HepG2 (cell line): Measurements from ENCODE around the gene SYN1. TPM values are rescaled to one million over a fixed set of nuclear protein-coding genes. Genes with fewer than 3 reads are reported as not detected.

Experiments used
- ATAC-seq: fragments of 200-7000 bp; cut with Tn5 transposase; 3 replicates; pipeline ENCODE4 v1.9.1; 2020; ENCODE audit warnings: mild to moderate bottlenecking, moderate library complexity
- Bru-seq: library from RNA; stranded (reverse); fragments of 400-500 nt; gene quantifications from one replicate; lab custom pipeline; 2021; lab: Mats Ljungman, UMichigan
- BruChase-seq, 2 experiments: library from RNA; stranded (reverse); fragments of 400-500 nt; gene quantifications; one replicate each; lab custom pipeline; 2021; lab: Mats Ljungman, UMichigan
- BruUV-seq: library from RNA; stranded (reverse); fragments of 400-500 nt; replicated peaks from 2 replicates; lab custom pipeline; 2021; lab: Mats Ljungman, UMichigan
- CTCF ChIA-PET: fragments of 300-600 bp; formaldehyde crosslinking; extraction: SDS; loops from one replicate; lab custom pipeline; 2021; ENCODE audit warnings: low total read pairs, inconsistent platforms, low intra/inter-chr PET ratio; lab: Yijun Ruan, JAX
- POLR2A ChIA-PET: fragments of 350-600 bp; sonication (Branson Sonifier 250); formaldehyde crosslinking; loops from one replicate; lab custom pipeline; 2020; ENCODE audit warnings: antibody characterized with exemption, inconsistent platforms; lab: Yijun Ruan, JAX
- DNase-seq: peaks from one replicate; pipeline ENCODE4 v3.0.0-alpha.2; 2015; ENCODE audit warnings: low spot score
- FAIRE-seq: peaks from 3 replicates; lab custom pipeline; 2011; peaks lifted over from hg19 to GRCh38; lab: Jason Lieb, UNC
- H2AFZ ChIP-seq: one replicate; pipeline ENCODE4 v1.6.1; 2011; ENCODE audit warnings: low read length, inconsistent platforms
- H3K27ac ChIP-seq: fragments of 300-600 bp; 3 replicates; pipeline ENCODE4 v1.8.0; 2011; ENCODE audit warnings: mixed run types, mild to moderate bottlenecking, mixed read lengths, low read length, inconsistent platforms; ENCODE audit not compliant: insufficient read depth; ENCODE audit errors: extremely low read length
- H3K27me3 ChIP-seq, 2 experiments: fragments of 200-600 bp in 1 of 2; 2 replicates in 1 of 2; 3 replicates in 1 of 2; pipeline versions ENCODE4 v1.6.0 to v1.8.0; 2011; ENCODE audit warnings: low read length in 2 of 2, mild to moderate bottlenecking in 2 of 2, moderate library complexity in 2 of 2, inconsistent platforms in 1 of 2; ENCODE audit not compliant: insufficient read depth in 2 of 2, control insufficient read depth in 1 of 2
- H3K36me3 ChIP-seq, 2 experiments: fragments of 200-600 bp in 1 of 2; replicated peaks in 1 of 2; 2 replicates in 1 of 2; 3 replicates in 1 of 2; pipeline versions ENCODE4 v1.5.1 to v1.8.0; 2011; ENCODE audit warnings: low read length in 2 of 2, inconsistent platforms in 1 of 2; ENCODE audit not compliant: insufficient read depth in 2 of 2, control insufficient read depth in 1 of 2
- H3K4me1 ChIP-seq: 2 replicates; pipeline ENCODE4 v1.5.1; 2012; ENCODE audit warnings: low read length, inconsistent platforms; ENCODE audit not compliant: insufficient read depth
- H3K4me2 ChIP-seq: 2 replicates; pipeline ENCODE4 v1.6.0; 2011; ENCODE audit warnings: low read depth, low read length, inconsistent platforms
- H3K4me3 ChIP-seq, 3 experiments: fragments of 200-600 bp in 1 of 3; sonication (generic), shearing (Covaris generic) in 1 of 3; replicated peaks in 1 of 3; 2 replicates each; pipeline ENCODE4 v1.5.1; 2011 to 2016; ENCODE audit warnings: low read length in 3 of 3, inconsistent platforms in 2 of 3, low read depth in 2 of 3, mild to moderate bottlenecking in 2 of 3, control low read depth in 1 of 3, mixed read lengths in 1 of 3; ENCODE audit not compliant: insufficient read depth in 1 of 3
- H3K79me2 ChIP-seq: one replicate; pipeline ENCODE4 v1.6.1; 2011; ENCODE audit warnings: low read length, inconsistent platforms; ENCODE audit not compliant: insufficient read depth
- H3K9ac ChIP-seq: 2 replicates; pipeline ENCODE4 v1.6.0; 2011; ENCODE audit warnings: mild to moderate bottlenecking, low read depth, low read length, inconsistent platforms; ENCODE audit not compliant: insufficient read depth
- H3K9me3 ChIP-seq: 2 replicates; pipeline ENCODE4 v1.5.1; 2012; ENCODE audit warnings: mild to moderate bottlenecking, low read length
- H4K20me1 ChIP-seq: 2 replicates; pipeline ENCODE4 v1.6.0; 2011; ENCODE audit warnings: inconsistent platforms, mild to moderate bottlenecking, low read length, moderate library complexity; ENCODE audit not compliant: insufficient read depth
- CBFB ChIP-seq: sonication (generic); formaldehyde crosslinking; IDR thresholded peaks from 2 replicates; pipeline ENCODE4 v1.4.0; 2020; ENCODE audit warnings: missing genetic modification reagents
- FOXP4 ChIP-seq: sonication (generic); formaldehyde crosslinking; IDR thresholded peaks from 2 replicates; pipeline ENCODE4 v1.4.0; 2020; ENCODE audit warnings: missing genetic modification reagents
- MAF1 ChIP-seq: sonication (generic); formaldehyde crosslinking; IDR thresholded peaks from 2 replicates; pipeline ENCODE4 v1.5.0; 2020; ENCODE audit warnings: missing genetic modification reagents, borderline replicate concordance
- MED1 ChIP-seq: sonication (generic); formaldehyde crosslinking; IDR thresholded peaks from 2 replicates; pipeline ENCODE4 v1.4.0; 2020; ENCODE audit warnings: missing genetic modification reagents
- NCOA1 ChIP-seq: sonication (generic); formaldehyde crosslinking; IDR thresholded peaks from 2 replicates; pipeline ENCODE4 v1.9.0; 2021; ENCODE audit warnings: missing genetic modification reagents
- PRDM10 ChIP-seq: sonication (generic); formaldehyde crosslinking; IDR thresholded peaks from 2 replicates; pipeline ENCODE4 v1.4.0; 2020; ENCODE audit warnings: low read depth, missing genetic modification reagents
- TFDP2 ChIP-seq: sonication (generic); formaldehyde crosslinking; IDR thresholded peaks from 2 replicates; pipeline ENCODE4 v1.4.0; 2020; ENCODE audit warnings: missing genetic modification reagents
- ZFP41 ChIP-seq: sonication (generic); formaldehyde crosslinking; IDR thresholded peaks from 2 replicates; pipeline ENCODE4 v1.4.0; 2020; ENCODE audit warnings: mild to moderate bottlenecking, missing genetic modification reagents, borderline replicate concordance
- ZKSCAN1 ChIP-seq: fragments of 150-350 bp; IDR thresholded peaks from 2 replicates; pipeline ENCODE4 v1.6.1; 2014; ENCODE audit warnings: low read length
- WGBS: methylation state at CpG from one replicate; pipeline ENCODE4 v1.1.6; 2017; ENCODE audit warnings: low lambda C conversion rate; 5-methylcytosine and 5-hydroxymethylcytosine counted together
- in situ Hi-C: cut with HindIII; loops from 2 replicates; pipeline ENCODE4 v1.10.0; 2017; ENCODE audit warnings: low pct_unique_long_range_greater_than_20kb; ENCODE audit not compliant: extremely low pct_ligation_motif_present
- intact Hi-C: fragments of 100-400 bp; cut with micrococcal nuclease; formaldehyde crosslinking; loops from one replicate; pipeline ENCODE4 v1.10.0; 2022; ENCODE audit not compliant: unreplicated experiment
- long read RNA-seq, 2 experiments: library from RNA in 1 of 2; library from polyadenylated mRNA in 1 of 2; stranded (forward) in 1 of 2; unstranded in 1 of 2; transcript quantifications; one replicate each; pipeline ENCODE4 v2.0.0, GENCODE V29; 2019 to 2022
- polyA minus RNA-seq, 3 experiments: library from RNA; depleted of rRNA, polyadenylated mRNA; stranded (reverse); fragments of >200 nt; gene quantifications; 2 replicates each; pipeline ENCODE4 v1.2.3, GENCODE V29; 2011; ENCODE audit warnings: low replicate concordance in 1 of 3
- polyA plus RNA-seq, 8 experiments: library from polyadenylated mRNA; depleted of rRNA in 3 of 8; stranded (reverse) in 7 of 8; unstranded in 1 of 8; fragments of >200 nt; fragmentation: Illumina TruSeq in 4 of 8; extraction: Trizol in 4 of 8; gene quantifications; 2 replicates each; pipeline versions ENCODE4 v1.2.1 to v1.2.3, GENCODE V29; 2011 to 2016; ENCODE audit warnings: low read depth in 4 of 8, missing spikeins in 1 of 8, mixed read lengths in 1 of 8; ENCODE audit not compliant: insufficient read depth in 1 of 8
- total RNA-seq, 5 experiments: library from RNA; depleted of rRNA; stranded (reverse); fragments of >200 nt; fragmentation: Illumina TruSeq; extraction: Trizol; gene quantifications; 2 replicates each; pipeline ENCODE4 v1.2.3, GENCODE V29; 2016; ENCODE audit warnings: low read depth in 1 of 5
- TF ChIP-seq, protein P1 (sequence below): sonication (generic); formaldehyde crosslinking; IDR thresholded peaks from 2 replicates; pipeline ENCODE4 v1.8.1; 2022; ENCODE audit warnings: mild to moderate bottlenecking, missing genetic modification reagents

The SYN1 gene
- total RNA-seq (2016; rRNA removed; fragmentation: Illumina TruSeq; extraction: Trizol) (not detected in 2 replicates), polyA plus RNA-seq (2011; rRNA removed) (not detected in 2 replicates), polyA minus RNA-seq (2011; rRNA and poly(A)+ RNA removed; ENCODE audit: low replicate concordance) (0.07 TPM in 1 of 2 replicates, not detected in the other), Bru-seq, nascent RNA (not detected), BruChase-seq, experiment 1, labeled RNA remaining after a 6-hour chase (percentile 2 among the genes with signal in this experiment), BruChase-seq, experiment 2, labeled RNA remaining after a 2-hour chase (percentile 2 among the genes with signal in this experiment)
- not detected in 2 replicates for total RNA-seq (2016; cell fraction: cytosol; rRNA removed; fragmentation: Illumina TruSeq; extraction: Trizol; ENCODE audit: low read depth)
- not detected in 2 replicates for total RNA-seq (2016; cell fraction: insoluble cytoplasmic fraction; rRNA removed; fragmentation: Illumina TruSeq; extraction: Trizol)
- total RNA-seq (2016; cell fraction: membrane; rRNA removed; fragmentation: Illumina TruSeq; extraction: Trizol), result not detected in 2 replicates
- not detected in 2 replicates for total RNA-seq (2016; cell fraction: nucleus; rRNA removed; fragmentation: Illumina TruSeq; extraction: Trizol)
- not detected in 2 replicates for polyA plus RNA-seq (2011; cell fraction: cytosol; rRNA removed)
- not detected in 2 replicates for polyA plus RNA-seq (2011; cell fraction: nucleus; rRNA removed)
- not detected in 2 replicates for polyA plus RNA-seq (2012)
- 0.03 and 0.14 TPM in 2 replicates for polyA plus RNA-seq (2016; cell fraction: cytosol; fragmentation: Illumina TruSeq; extraction: Trizol; ENCODE audit: low read depth)
- polyA plus RNA-seq (2016; cell fraction: insoluble cytoplasmic fraction; fragmentation: Illumina TruSeq; extraction: Trizol; ENCODE audit: low read depth), result not detected in 2 replicates
- polyA plus RNA-seq (2016; cell fraction: membrane; fragmentation: Illumina TruSeq; extraction: Trizol; ENCODE audit: low read depth), result 0.08 and 0.29 TPM in 2 replicates
- not detected in 2 replicates for polyA plus RNA-seq (2016; cell fraction: nucleus; fragmentation: Illumina TruSeq; extraction: Trizol; ENCODE audit: insufficient read depth, low read depth)
- polyA minus RNA-seq (2011; cell fraction: cytosol; rRNA and poly(A)+ RNA removed), result not detected in 2 replicates
- not detected in 2 replicates for polyA minus RNA-seq (2011; cell fraction: nucleus; rRNA and poly(A)+ RNA removed)
- long read RNA-seq, experiment 1, result 0 reads
- long read RNA-seq, experiment 2, result 0 reads

GRCh38 chrX:47619486-47620302 lies at the start of gene SYN1:
SYN1 (minus strand) TSS chrX:47619857; CDS start chrX:47619728, 129 bp downstream.
- peak within 1 kb of the TSS in 2 of 3 experiments; percentile 27 to 50; a peak in 2 of 6 replicates for H3K4me3 ChIP-seq
- no peaks in the 10 kb centered on the region for H3K9me3 ChIP-seq
- no TSS peak for BruUV-seq
- intact Hi-C loops (no loop called here), in situ Hi-C loops (no loop called here)
- DNase-seq, result peak; percentile 18
- H3K4me1 ChIP-seq, result no peaks in the 10 kb centered on the region
- CTCF ChIA-PET, result no interaction called here
- no peak for FAIRE-seq
- H3K27me3 ChIP-seq, result peaks cover 0 to 9% of the 10 kb centered on the region in 2 experiments; a peak in 1 of 5 replicates
- WGBS, result no CpG with 5 or more reads among the region's 88 CpGs
- H4K20me1 ChIP-seq, result no peaks in the 10 kb centered on the region
- no peaks in the 10 kb centered on the region for H3K79me2 ChIP-seq
- no peak within 1 kb of the TSS for H3K27ac ChIP-seq
- no peak within 1 kb of the TSS for H2AFZ ChIP-seq
- H3K4me2 ChIP-seq, result peak within 1 kb of the TSS; percentile 51
- no peaks in the 10 kb centered on the region for H3K36me3 ChIP-seq
- POLR2A ChIA-PET, result no interaction called here
- ATAC-seq, result peak; percentile 80
- H3K9ac ChIP-seq, result no peak within 1 kb of the TSS
- TF ChIP-seq MED1 (CRISPR knock-in tag), result 0 out of 2 replicates have a peak, but pooled peaks have one; percentile 28
- TF ChIP-seq FOXP4 (CRISPR knock-in tag), result no peak
- TF ChIP-seq PRDM10 (CRISPR knock-in tag), result peak; percentile 98
- TF ChIP-seq CBFB, result no peak
- TF ChIP-seq NCOA1, result no peak
- no peak for TF ChIP-seq ZFP41
- TF ChIP-seq MAF1, result no peak
- TF ChIP-seq, protein P1, sequence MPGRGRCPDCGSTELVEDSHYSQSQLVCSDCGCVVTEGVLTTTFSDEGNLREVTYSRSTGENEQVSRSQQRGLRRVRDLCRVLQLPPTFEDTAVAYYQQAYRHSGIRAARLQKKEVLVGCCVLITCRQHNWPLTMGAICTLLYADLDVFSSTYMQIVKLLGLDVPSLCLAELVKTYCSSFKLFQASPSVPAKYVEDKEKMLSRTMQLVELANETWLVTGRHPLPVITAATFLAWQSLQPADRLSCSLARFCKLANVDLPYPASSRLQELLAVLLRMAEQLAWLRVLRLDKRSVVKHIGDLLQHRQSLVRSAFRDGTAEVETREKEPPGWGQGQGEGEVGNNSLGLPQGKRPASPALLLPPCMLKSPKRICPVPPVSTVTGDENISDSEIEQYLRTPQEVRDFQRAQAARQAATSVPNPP, result no peak
- no peak for TF ChIP-seq ZKSCAN1
- 0 out of 2 replicates have a peak, but pooled peaks have one; percentile 25 for TF ChIP-seq TFDP2
